ENCODE data around the gene MYADML2. TPM values are rescaled to one million over a fixed set of nuclear protein-coding genes. Genes with fewer than 3 reads are reported as not detected.

The MYADML2 gene
- total and polyA plus RNA-seq, 11 donors = 0.19 to 11.2 (median 3.9) TPM

- WGBS, 4 donors = 20 to 43% (median 31%) methylated on average over 7 to 11 of the region's 12 CpGs
- intact Hi-C loops (cut with DNase I) = no loop called here
- peaks cover 0 to 42% (median 21%) of the 10 kb centered on the region in 12 donors for H3K4me1 ChIP-seq
- no peaks in the 10 kb centered on the region for H3K9me3 ChIP-seq
- DNase-seq (no peak), ATAC-seq (peak; percentile 1 to 31 (median 10))
- H3K27ac ChIP-seq = peak overlapping the region in 11 of 12 donors; percentile 12 to 92 (median 77)
- TF ChIP-seq POLR2A (IDR thresholded peaks at IDR 0.05) (no peak), CTCF (IDR thresholded peaks at IDR 0.05) (no peak)
- no peaks in the 10 kb centered on the region for H3K36me3 ChIP-seq
- H3K27me3 ChIP-seq = peaks cover 0 to 11% (median 0%) of the 10 kb centered on the region in 9 donors
- peak overlapping the region in 11 of 12 donors; percentile 27 to 60 (median 47) for H3K4me3 ChIP-seq
Measured at GRCh38 chr17:81942167-81942553, 4.9 kb downstream of the MYADML2 start.

GRCh38 chr17:81941484-81942166 lies 5.4 kb downstream of the MYADML2 start:
- peaks cover 0 to 11% (median 0%) of the 10 kb centered on the region in 9 donors for H3K27me3 ChIP-seq

GRCh38 chr17:81940538-81941483 lies 6.2 kb downstream of the MYADML2 start:
- peak overlapping the region in 11 of 12 donors; percentile 27 to 92 (median 77) for H3K27ac ChIP-seq
- DNase-seq (peak in 2 of 5 donors; percentile 5 to 27), ATAC-seq (peak in 1 of 4 donors; percentile 1)
- H3K4me3 ChIP-seq = peak overlapping the region in 5 of 12 donors; percentile 10 to 55 (median 28)
- TF ChIP-seq CTCF (IDR thresholded peaks at IDR 0.05) (no peak), POLR2A (IDR thresholded peaks at IDR 0.05) (no peak)
- peaks cover 0 to 11% (median 0%) of the 10 kb centered on the region in 9 donors for H3K27me3 ChIP-seq
- no peaks in the 10 kb centered on the region for H3K9me3 ChIP-seq
- WGBS, 4 donors = 85 to 90% (median 87%) methylated on average over 41 to 56 of the region's 56 CpGs
- H3K36me3 ChIP-seq = no peaks in the 10 kb centered on the region
- intact Hi-C loops (cut with DNase I) = no loop called here
- peaks cover 0 to 50% (median 27%) of the 10 kb centered on the region in 12 donors for H3K4me1 ChIP-seq

More at GRCh38 chr17:81941484-81942166, 5.4 kb downstream of the MYADML2 start:
- Histone ChIP-seq H3K4me3 (peak overlapping the region in 11 of 12 donors; percentile 27 to 60 (median 47)), H3K9me3 (no peaks in the 10 kb centered on the region), H3K4me1 (peaks cover 0 to 47% (median 26%) of the 10 kb centered on the region in 12 donors), H3K36me3 (no peaks in the 10 kb centered on the region), H3K27ac (peak overlapping the region in 11 of 12 donors; percentile 12 to 92 (median 77))
- peak in 4 of 5 donors; percentile 72 to 85 (median 76) for DNase-seq
- TF ChIP-seq POLR2A (IDR thresholded peaks at IDR 0.05) = no peak
- no peak for TF ChIP-seq CTCF (IDR thresholded peaks at IDR 0.05)
- intact Hi-C loops (cut with DNase I) = no loop called here
- ATAC-seq = peak; percentile 74 to 89 (median 80)
- 30 to 34% (median 32%) methylated on average over 28 to 30 of the region's 30 CpGs for WGBS, 4 donors
